H54 (cell line): ENCODE data around the gene MAGI1.

Source experiments
- DNase-seq: peaks from one replicate; pipeline ENCODE4 v3.0.0; 2011; ENCODE audit warnings: low spot score, mixed read lengths; ENCODE audit not compliant: insufficient read length
- FAIRE-seq: peaks from 3 replicates; lab custom pipeline; 2011; peaks lifted over from hg19 to GRCh38; lab: Jason Lieb, UNC
- POLR2A ChIP-seq: IDR thresholded peaks from 2 replicates; pipeline ENCODE4 v1.6.1; 2011; ENCODE audit warnings: low read depth, mild to moderate bottlenecking, low read length

The MAGI1 gene

GRCh38 chr3:66038726-66039589, at the start of gene MAGI1:
Gene MAGI1 (minus strand): TSS chr3:66038918. CDS start chr3:66038308, 610 bp downstream.
- FAIRE-seq = peak; percentile 15
- TF ChIP-seq POLR2A = peak; percentile 40; the same call in 1 of the 2 replicates
- peak; percentile 89 for DNase-seq

- DNase-seq (no peak), FAIRE-seq (no peak)
- TF ChIP-seq POLR2A = no peak
These were observed 45.1 kb upstream of the MAGI1 start for GRCh38 chr3:66083784-66084213.

- no peak for DNase-seq
- TF ChIP-seq POLR2A = no peak
- FAIRE-seq = no peak
These were observed 44.5 kb upstream of the MAGI1 start for GRCh38 chr3:66083096-66083678.

GRCh38 chr3:66082679-66083078, 44.0 kb upstream of the MAGI1 start:
- FAIRE-seq (no peak), DNase-seq (no peak)
- no peak for TF ChIP-seq POLR2A

GRCh38 chr3:66080167-66080566, 41.4 kb upstream of the MAGI1 start:
- no peak for FAIRE-seq
- no peak for DNase-seq
- no peak for TF ChIP-seq POLR2A

- FAIRE-seq = no peak
- no peak for DNase-seq
- TF ChIP-seq POLR2A = no peak
These were observed 39.3 kb upstream of the MAGI1 start for GRCh38 chr3:66077973-66078372.

GRCh38 chr3:66076861-66077470, 38.2 kb upstream of the MAGI1 start:
- no peak for FAIRE-seq
- no peak for DNase-seq
- TF ChIP-seq POLR2A = no peak

GRCh38 chr3:66075281-66075680, 36.6 kb upstream of the MAGI1 start:
- DNase-seq = peak; percentile 23
- TF ChIP-seq POLR2A = no peak
- FAIRE-seq = peak; percentile 76

- no peak for FAIRE-seq
- DNase-seq = no peak
- TF ChIP-seq POLR2A = no peak
These were observed 34.9 kb upstream of the MAGI1 start for GRCh38 chr3:66073464-66074141.

GRCh38 chr3:66068255-66068654, 29.5 kb upstream of the MAGI1 start:
- DNase-seq = no peak
- FAIRE-seq = no peak
- no peak for TF ChIP-seq POLR2A

- TF ChIP-seq POLR2A = no peak
- DNase-seq (no peak), FAIRE-seq (no peak)
These were observed 28.4 kb upstream of the MAGI1 start for GRCh38 chr3:66066963-66067617.

GRCh38 chr3:66055289-66055688, 16.6 kb upstream of the MAGI1 start:
- no peak for DNase-seq
- no peak for FAIRE-seq
- no peak for TF ChIP-seq POLR2A

- TF ChIP-seq POLR2A = no peak
- FAIRE-seq (no peak), DNase-seq (no peak)
These were observed 14.9 kb upstream of the MAGI1 start for GRCh38 chr3:66053550-66054094.
